ENCODE measurements around the gene EML4. TPM values are rescaled to one million over a fixed set of nuclear protein-coding genes. Genes with fewer than 3 reads are reported as not detected.
"Not testable (repeated sequence)": the region's sequence is repeated elsewhere in the genome, so short reads cannot be mapped to it uniquely, and the experiment has no call there.

Gene EML4
- total and polyA plus RNA-seq, 9 donors = 26.0 to 36.9 (median 29.0) TPM

DNA sequence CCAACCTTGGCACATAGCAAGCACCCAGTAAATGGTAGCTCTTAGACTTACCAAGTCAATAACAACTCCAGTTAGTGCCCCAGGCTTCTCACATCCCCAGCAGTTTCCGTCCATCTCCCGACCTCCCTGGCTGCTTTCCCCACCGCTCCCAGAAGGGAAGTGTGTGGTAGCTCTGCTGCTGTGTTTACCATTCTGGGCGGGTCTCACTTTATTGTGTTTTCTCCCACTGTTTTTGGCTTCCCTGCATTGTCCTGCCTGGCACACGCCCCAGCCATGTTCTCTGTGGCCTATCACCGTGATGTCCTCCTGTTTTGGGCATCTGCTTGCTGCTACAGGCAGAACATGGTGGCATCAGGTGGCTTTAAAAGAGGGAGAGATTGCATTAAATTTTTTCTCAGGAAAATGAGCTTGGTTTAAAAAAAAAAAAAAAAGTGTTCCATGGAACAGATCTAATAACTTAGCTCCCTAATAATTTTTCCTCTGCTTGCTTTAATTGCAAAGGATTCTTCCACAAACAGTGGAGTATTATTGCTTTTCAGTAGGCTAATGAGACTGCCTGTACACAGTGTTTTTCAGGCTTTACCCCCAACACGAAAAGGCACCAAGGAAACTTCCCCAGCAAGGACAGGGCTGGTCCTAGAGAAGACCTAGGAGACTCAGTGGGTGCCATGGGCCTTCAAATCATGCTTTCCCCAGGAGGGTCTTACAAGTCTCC lies 199.8 kb downstream of the EML4 start:
- WGBS (ENCODE audit: insufficient coverage) = 30% methylated on average over 5 of the region's 7 CpGs
- H3K36me3 ChIP-seq (ENCODE audit: control insufficient read depth, insufficient read depth, low read length) = no peaks in the 10 kb centered on the region
- no peaks in the 10 kb centered on the region for H3K9me3 ChIP-seq (replicated peaks; ENCODE audit: control insufficient read depth, low read depth, low read length)
- no peak overlapping the region for H3K4me3 ChIP-seq (ENCODE audit: low read length)
- no peak overlapping the region for H3K27ac ChIP-seq (ENCODE audit: low read length)
- DNase-seq = no peak
- H3K4me1 ChIP-seq (ENCODE audit: control insufficient read depth, insufficient read depth, low read length) = peaks cover 2% of the 10 kb centered on the region
- peaks cover 2% of the 10 kb centered on the region for H3K27me3 ChIP-seq (ENCODE audit: control insufficient read depth, insufficient read depth, low read length)

- H3K4me1 ChIP-seq (ENCODE audit: control insufficient read depth, insufficient read depth, low read length) = peaks cover 2% of the 10 kb centered on the region
- no peak overlapping the region for H3K27ac ChIP-seq (ENCODE audit: low read length)
- no peak for DNase-seq
- 50% methylated on average over 2 of the region's 5 CpGs for WGBS (ENCODE audit: insufficient coverage)
- peaks cover 2% of the 10 kb centered on the region for H3K27me3 ChIP-seq (ENCODE audit: control insufficient read depth, insufficient read depth, low read length)
- H3K9me3 ChIP-seq (replicated peaks; ENCODE audit: control insufficient read depth, low read depth, low read length) = no peaks in the 10 kb centered on the region
- no peak overlapping the region for H3K4me3 ChIP-seq (ENCODE audit: low read length)
- H3K36me3 ChIP-seq (ENCODE audit: control insufficient read depth, insufficient read depth, low read length) = no peaks in the 10 kb centered on the region
These were observed 200.5 kb downstream of the EML4 start for GRCh38 chr2:42369532-42370229.

GRCh38 chr2:42371611-42372473 lies 202.7 kb downstream of the EML4 start:
- 70% methylated on average over 9 of the region's 11 CpGs for WGBS (ENCODE audit: insufficient coverage)
- Histone ChIP-seq H3K27ac (ENCODE audit: low read length) (no peak overlapping the region), H3K27me3 (ENCODE audit: control insufficient read depth, insufficient read depth, low read length) (peaks cover 2% of the 10 kb centered on the region), H3K36me3 (ENCODE audit: control insufficient read depth, insufficient read depth, low read length) (no peaks in the 10 kb centered on the region), H3K4me1 (ENCODE audit: control insufficient read depth, insufficient read depth, low read length) (peaks cover 2% of the 10 kb centered on the region), H3K9me3 (replicated peaks; ENCODE audit: control insufficient read depth, low read depth, low read length) (no peaks in the 10 kb centered on the region), H3K4me3 (ENCODE audit: low read length) (no peak overlapping the region)
- no peak for DNase-seq

DNA sequence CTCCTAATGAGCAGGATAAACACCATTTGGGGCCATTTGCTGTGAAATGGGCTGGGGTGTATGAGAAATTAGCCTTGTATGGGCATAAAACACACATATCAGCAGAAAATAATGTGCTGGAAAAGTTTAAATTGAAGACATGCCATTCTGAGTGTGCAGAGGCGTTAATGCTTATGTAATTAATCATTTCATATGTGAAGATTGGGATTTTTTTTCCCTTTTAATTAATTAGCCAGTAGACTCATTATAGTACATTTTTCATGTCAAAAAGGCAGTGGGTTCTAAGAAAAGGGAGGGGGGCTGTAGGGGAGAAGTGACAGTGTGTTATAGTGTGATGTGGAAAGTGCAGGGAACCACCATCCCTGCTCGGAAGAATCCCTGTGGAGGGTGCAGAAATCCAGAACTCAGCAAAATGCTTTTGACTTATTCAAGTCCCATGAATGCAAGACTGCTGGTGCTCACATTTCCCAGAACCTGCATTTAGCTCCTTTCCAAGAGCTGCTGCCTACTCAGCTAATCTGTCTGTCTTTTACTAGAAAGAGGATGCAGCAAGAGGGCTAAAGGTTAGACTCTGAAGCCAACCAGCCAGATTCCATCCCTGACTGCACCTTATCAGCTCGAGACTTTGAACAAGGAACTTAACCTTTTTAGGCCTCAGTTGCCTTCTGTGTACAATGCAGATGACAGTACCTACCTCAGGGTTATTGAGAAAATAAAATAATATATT lies 203.5 kb downstream of the EML4 start:
- H3K4me1 ChIP-seq (ENCODE audit: control insufficient read depth, insufficient read depth, low read length) = peaks cover 2% of the 10 kb centered on the region
- DNase-seq = no peak
- H3K27ac ChIP-seq (ENCODE audit: low read length) = no peak overlapping the region
- peaks cover under 1% of the 10 kb centered on the region for H3K27me3 ChIP-seq (ENCODE audit: control insufficient read depth, insufficient read depth, low read length)
- no peaks in the 10 kb centered on the region for H3K9me3 ChIP-seq (replicated peaks; ENCODE audit: control insufficient read depth, low read depth, low read length)
- no peaks in the 10 kb centered on the region for H3K36me3 ChIP-seq (ENCODE audit: control insufficient read depth, insufficient read depth, low read length)
- H3K4me3 ChIP-seq (ENCODE audit: low read length) = no peak overlapping the region
- WGBS (ENCODE audit: insufficient coverage) = 0% methylated on average over 1 of the region's 3 CpGs

DNA sequence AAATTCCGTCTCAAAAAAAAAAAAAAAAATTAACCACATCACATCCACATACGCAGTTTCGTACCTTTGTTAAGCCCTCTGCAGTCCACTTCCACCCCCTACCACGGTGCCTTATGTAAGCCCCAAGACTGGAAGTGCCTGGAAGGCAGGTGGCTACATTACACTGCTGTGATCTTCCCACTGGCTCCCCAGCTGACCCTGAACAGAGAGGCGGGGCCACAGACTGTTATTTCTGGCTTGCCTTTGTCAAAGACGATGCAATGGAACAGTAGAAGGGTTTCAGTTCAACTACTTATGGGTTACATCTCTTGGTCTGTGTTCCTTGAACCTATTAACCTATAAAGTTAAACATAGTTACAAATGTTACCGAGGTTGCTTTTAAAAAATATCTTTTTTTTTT lies 207.6 kb downstream of the EML4 start:
- 82% methylated on average over 3 of the region's 7 CpGs for WGBS (ENCODE audit: insufficient coverage)
- H3K27me3 ChIP-seq (ENCODE audit: control insufficient read depth, insufficient read depth, low read length) = no peaks in the 10 kb centered on the region
- H3K4me1 ChIP-seq (ENCODE audit: control insufficient read depth, insufficient read depth, low read length) = no peaks in the 10 kb centered on the region
- no peak for DNase-seq
- H3K4me3 ChIP-seq (ENCODE audit: low read length) = no peak overlapping the region
- no peaks in the 10 kb centered on the region for H3K36me3 ChIP-seq (ENCODE audit: control insufficient read depth, insufficient read depth, low read length)
- no peak overlapping the region for H3K27ac ChIP-seq (ENCODE audit: low read length)
- H3K9me3 ChIP-seq (replicated peaks; ENCODE audit: control insufficient read depth, low read depth, low read length) = no peaks in the 10 kb centered on the region

GRCh38 chr2:42378415-42378814 lies 209.3 kb downstream of the EML4 start:
- 83% methylated on average over 5 of the region's 9 CpGs for WGBS (ENCODE audit: insufficient coverage)
- Histone ChIP-seq H3K27me3 (ENCODE audit: control insufficient read depth, insufficient read depth, low read length) (no peaks in the 10 kb centered on the region), H3K4me1 (ENCODE audit: control insufficient read depth, insufficient read depth, low read length) (no peaks in the 10 kb centered on the region), H3K4me3 (ENCODE audit: low read length) (no peak overlapping the region), H3K36me3 (ENCODE audit: control insufficient read depth, insufficient read depth, low read length) (no peaks in the 10 kb centered on the region), H3K27ac (ENCODE audit: low read length) (no peak overlapping the region), H3K9me3 (replicated peaks; ENCODE audit: control insufficient read depth, low read depth, low read length) (no peaks in the 10 kb centered on the region)
- DNase-seq = no peak

- not testable (repeated sequence) for H3K4me1 ChIP-seq (ENCODE audit: control insufficient read depth, insufficient read depth, low read length); H3K27ac ChIP-seq (ENCODE audit: low read length); H3K36me3 ChIP-seq (ENCODE audit: control insufficient read depth, insufficient read depth, low read length); H3K4me3 ChIP-seq (ENCODE audit: low read length); H3K9me3 ChIP-seq (replicated peaks; ENCODE audit: control insufficient read depth, low read depth, low read length); H3K27me3 ChIP-seq (ENCODE audit: control insufficient read depth, insufficient read depth, low read length); DNase-seq
- 98% methylated on average over 4 of the region's 7 CpGs for WGBS (ENCODE audit: insufficient coverage)
These were observed 210.9 kb downstream of the EML4 start for GRCh38 chr2:42380026-42380425.

- DNase-seq = no peak
- Histone ChIP-seq H3K4me1 (ENCODE audit: control insufficient read depth, insufficient read depth, low read length) (no peaks in the 10 kb centered on the region), H3K27me3 (ENCODE audit: control insufficient read depth, insufficient read depth, low read length) (no peaks in the 10 kb centered on the region), H3K36me3 (ENCODE audit: control insufficient read depth, insufficient read depth, low read length) (no peaks in the 10 kb centered on the region), H3K4me3 (ENCODE audit: low read length) (no peak overlapping the region), H3K9me3 (replicated peaks; ENCODE audit: control insufficient read depth, low read depth, low read length) (no peaks in the 10 kb centered on the region), H3K27ac (ENCODE audit: low read length) (no peak overlapping the region)
- 71% methylated on average over 1 of the region's 4 CpGs for WGBS (ENCODE audit: insufficient coverage)
These were observed 213.0 kb downstream of the EML4 start for GRCh38 chr2:42382144-42382543.

Measured in muscle of leg (tissue), 11 donors.